ENCODE data around the gene KIFC3.

The KIFC3 gene

DNA sequence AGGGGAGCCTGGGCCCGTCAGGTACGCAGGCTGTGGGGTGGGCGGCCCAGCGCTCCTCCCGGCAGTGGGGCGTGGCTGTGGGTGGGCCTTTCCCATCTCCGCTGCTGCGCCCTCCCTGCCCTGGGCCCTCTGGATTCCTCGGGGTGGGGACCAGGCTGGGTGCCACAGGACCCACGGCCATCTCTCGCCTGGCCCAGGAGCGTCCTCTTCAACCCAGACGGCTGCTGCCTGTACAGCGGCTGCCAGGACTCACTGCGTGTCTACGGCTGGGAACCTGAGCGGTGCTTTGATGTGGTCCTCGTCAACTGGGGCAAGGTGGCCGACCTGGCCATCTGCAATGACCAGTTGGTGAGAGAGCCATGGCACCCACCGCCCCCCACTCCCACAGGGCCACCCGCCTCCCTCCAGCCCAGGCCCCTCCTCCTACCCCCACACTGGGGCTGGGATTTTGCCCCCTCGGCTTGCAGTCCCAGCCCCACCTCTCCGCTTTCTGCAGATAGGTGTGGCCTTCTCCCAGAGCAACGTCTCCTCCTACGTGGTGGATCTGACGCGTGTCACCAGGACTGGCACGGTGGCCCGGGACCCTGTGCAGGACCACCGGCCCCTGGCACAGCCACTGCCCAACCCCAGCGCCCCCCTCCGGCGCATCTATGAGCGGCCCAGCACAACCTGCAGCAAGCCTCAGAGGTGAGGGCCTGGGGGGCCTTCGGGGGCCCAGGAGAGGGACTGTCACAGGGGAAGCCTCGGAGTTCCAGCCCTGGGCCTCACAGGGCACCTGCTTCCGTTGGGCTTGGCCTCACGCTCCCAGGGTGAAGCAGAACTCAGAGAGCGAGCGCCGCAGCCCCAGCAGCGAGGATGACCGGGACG, 49.5 kb downstream of the KIFC3 start:
- TF ChIP-seq, protein P1, sequence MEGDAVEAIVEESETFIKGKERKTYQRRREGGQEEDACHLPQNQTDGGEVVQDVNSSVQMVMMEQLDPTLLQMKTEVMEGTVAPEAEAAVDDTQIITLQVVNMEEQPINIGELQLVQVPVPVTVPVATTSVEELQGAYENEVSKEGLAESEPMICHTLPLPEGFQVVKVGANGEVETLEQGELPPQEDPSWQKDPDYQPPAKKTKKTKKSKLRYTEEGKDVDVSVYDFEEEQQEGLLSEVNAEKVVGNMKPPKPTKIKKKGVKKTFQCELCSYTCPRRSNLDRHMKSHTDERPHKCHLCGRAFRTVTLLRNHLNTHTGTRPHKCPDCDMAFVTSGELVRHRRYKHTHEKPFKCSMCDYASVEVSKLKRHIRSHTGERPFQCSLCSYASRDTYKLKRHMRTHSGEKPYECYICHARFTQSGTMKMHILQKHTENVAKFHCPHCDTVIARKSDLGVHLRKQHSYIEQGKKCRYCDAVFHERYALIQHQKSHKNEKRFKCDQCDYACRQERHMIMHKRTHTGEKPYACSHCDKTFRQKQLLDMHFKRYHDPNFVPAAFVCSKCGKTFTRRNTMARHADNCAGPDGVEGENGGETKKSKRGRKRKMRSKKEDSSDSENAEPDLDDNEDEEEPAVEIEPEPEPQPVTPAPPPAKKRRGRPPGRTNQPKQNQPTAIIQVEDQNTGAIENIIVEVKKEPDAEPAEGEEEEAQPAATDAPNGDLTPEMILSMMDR (IDR thresholded peaks at IDR 0.05; ENCODE audit: low read depth, low read length), result no peak
- H3K4me3 ChIP-seq (ENCODE audit: low read depth, low read length), result no peak overlapping the region

DNA sequence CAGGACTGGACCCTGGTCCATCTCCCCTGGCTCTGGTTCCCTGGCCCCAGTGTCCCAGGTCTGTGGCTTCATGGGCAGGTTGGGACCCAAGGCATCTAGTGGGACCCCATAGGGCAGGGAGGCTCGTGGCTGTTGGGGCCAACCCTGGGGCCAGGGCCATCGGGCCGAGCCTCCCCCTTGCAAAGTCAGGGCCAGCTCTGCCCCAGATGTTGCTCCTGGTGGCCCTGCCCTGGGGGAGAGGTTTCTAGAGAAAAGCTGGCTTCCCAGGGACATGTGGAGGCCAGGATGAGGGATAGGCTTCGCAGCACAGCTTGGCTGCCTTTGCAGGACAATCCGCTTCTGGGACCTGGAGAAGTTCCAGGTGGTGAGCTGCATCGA, 50.1 kb downstream of the KIFC3 start:
- TF ChIP-seq, protein P1 (IDR thresholded peaks at IDR 0.05; ENCODE audit: low read depth, low read length), result no peak
- H3K4me3 ChIP-seq (ENCODE audit: low read depth, low read length), result no peak overlapping the region

DNA sequence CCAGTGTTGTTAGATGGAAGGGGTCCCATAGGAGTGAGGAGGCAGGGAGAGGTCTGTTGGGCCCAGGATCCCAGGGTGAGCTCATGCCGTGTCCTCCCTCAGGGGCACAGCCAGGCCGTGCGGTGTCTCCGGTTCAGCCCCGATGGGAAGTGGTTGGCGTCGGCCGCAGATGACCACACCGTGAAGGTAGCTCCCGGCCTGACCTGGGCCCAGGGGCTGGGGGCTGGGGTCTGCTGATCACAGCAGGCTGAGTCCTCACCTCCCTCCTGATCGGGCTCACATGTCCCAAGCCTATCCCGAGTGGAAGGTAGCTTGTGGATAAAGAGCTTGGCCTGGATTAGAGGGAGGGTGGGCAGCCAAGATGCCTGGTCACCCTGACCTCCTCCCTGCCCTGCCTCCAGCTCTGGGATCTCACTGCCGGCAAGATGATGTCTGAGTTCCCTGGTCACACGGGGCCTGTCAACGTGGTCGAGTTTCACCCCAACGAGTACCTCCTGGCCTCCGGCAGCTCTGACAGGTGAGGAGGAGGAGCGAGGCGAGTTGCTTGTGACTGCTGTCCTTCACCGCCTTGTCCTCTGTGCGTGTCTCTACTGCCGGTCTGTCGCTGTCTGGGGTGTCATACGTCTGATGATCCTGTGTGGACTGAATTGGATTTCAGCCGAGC, 50.6 kb downstream of the KIFC3 start:
- no peak overlapping the region for H3K4me3 ChIP-seq (ENCODE audit: low read depth, low read length)
- TF ChIP-seq, protein P1 (IDR thresholded peaks at IDR 0.05; ENCODE audit: low read depth, low read length), result no peak

DNA sequence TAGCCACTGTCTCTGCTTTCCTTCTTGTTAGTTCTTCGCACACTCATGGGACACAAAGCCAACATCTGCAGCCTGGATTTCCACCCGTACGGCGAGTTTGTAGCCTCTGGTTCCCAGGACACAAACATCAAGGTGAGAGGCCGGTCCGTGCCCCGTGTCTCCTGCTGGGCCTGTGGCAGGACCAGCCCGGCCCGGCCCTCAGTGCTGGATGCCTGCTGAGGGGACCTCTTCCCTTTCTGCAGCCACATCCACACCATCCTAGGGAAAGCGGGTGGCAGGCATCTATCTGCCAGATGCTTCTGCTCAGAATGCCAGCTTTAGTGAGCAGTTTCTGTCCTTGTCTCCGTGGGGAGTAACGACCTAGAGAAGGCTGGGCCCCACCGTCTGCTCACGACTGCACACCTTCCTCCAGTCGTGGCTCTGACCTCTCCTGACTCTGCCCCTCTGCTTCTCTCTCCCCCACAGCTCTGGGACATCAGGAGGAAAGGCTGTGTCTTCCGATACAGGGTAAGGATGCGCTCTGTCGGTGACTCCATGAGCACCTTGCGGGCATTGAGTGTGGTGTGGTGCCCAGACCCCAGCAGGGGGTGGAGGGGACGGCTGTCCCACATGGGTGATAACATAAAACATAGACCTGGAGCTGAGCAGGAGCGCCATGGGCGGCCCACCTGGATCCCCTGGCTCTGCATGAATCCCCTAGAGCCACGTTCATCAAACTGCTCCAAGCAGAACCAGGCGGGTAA, 51.3 kb downstream of the KIFC3 start:
- TF ChIP-seq, protein P1 (IDR thresholded peaks at IDR 0.05; ENCODE audit: low read depth, low read length), result no peak
- H3K4me3 ChIP-seq (ENCODE audit: low read depth, low read length), result no peak overlapping the region

DNA sequence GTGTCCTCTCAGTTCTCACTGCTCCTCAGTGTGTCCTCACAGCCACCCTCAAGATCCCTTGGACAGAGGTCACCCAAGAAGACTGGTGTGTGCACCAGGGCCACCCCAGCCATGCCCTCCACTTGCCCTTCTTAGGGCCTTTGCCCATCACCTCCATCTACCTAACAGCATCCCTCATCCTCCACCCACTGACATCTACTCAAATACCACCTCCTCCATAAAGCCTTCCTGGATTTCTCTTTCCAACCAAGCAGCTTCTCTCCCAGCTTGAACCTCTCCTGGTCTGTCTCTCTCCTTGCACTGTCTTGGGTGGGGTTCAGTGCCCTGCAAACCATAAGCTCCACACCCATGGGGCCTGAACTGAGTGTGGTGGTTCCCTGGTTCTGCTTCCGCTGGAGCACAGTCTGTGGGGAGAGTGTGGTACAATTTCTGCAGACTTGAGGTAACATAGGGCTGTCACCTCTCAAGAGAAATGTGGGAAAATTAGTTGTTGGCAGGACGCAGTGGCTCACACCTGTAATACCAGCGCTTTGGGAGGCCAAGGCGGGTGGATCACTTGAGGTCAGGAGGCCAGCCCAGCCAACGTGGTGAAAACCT, 52.3 kb downstream of the KIFC3 start:
- no peak overlapping the region for H3K4me3 ChIP-seq (ENCODE audit: low read depth, low read length)
- TF ChIP-seq, protein P1 (IDR thresholded peaks at IDR 0.05; ENCODE audit: low read depth, low read length), result no peak

DNA sequence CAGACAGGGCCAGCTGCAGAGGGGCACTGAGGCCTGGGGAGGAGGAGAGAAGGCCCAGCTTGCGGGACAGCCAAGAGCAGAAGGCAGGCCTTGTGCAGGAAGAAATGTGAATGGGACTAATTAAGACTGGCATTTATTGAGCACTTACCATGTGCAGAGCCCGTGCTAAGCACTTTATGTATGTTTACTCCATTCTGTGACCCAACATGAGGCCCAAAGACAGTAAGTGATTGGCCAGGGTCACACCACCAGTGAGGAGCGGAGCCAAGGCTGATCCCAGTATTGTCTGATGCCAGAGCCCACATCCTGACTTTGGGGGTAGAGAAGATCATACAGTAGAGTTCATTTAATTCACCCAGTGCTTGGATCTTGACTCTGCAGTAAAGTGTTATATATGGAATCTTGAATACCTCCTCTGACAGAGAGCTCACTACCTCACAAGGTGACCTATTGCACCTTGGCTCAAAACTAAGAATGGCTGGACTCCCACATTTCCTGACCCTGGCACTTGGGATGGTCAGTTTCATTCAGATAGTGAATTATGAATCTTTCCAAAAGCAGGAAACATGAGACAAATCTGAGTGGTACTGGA, 53.1 kb downstream of the KIFC3 start:
- no peak overlapping the region for H3K4me3 ChIP-seq (ENCODE audit: low read depth, low read length)
- TF ChIP-seq, protein P1 (IDR thresholded peaks at IDR 0.05; ENCODE audit: low read depth, low read length), result no peak

Measured in WI38 (cell line).